Peyer's patch (tissue), 4 donors: ENCODE results near the gene FHOD3.

Experiments
- POLR2A ChIP-seq, 2 donors: fragments of 450-650 bp; IDR thresholded peaks; one replicate each; pipeline ENCODE4 v1.5.1; 2017; ENCODE audit warnings: antibody characterized with exemption in 2 of 2, mild to moderate bottlenecking in 2 of 2, moderate library complexity in 2 of 2
- TF ChIP-seq, protein P1 (sequence below), 6 experiments: fragments of 450-650 bp in 4 of 6; fragments of 200-600 bp in 2 of 6; sonication (generic) in 1 of 6; IDR thresholded peaks; one replicate each; pipeline ENCODE4 v1.5.1; 2017 to 2019; ENCODE audit warnings: antibody characterized with exemption in 6 of 6, mild to moderate bottlenecking in 3 of 6, moderate library complexity in 1 of 6

DNA sequence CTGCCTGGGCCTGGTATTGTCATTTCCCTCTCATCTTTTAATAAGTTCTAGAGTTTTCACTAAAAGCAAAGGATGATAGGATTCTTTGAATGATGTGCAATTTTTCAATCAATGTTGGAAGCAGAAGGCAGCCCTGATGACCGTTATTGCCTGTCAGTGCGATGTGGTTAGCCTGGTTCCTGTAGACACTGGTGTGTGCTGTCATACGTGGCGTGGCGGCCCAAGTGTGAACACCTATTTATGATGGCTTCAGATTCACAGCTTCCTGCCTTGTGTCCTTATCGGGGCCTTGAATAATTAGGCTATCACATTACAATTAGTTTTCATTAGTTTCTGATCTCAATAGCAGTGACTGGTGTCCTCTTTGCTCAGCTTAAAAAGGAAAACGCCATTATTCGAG, 312.7 kb downstream of the FHOD3 start:
- TF ChIP-seq, protein P1, sequence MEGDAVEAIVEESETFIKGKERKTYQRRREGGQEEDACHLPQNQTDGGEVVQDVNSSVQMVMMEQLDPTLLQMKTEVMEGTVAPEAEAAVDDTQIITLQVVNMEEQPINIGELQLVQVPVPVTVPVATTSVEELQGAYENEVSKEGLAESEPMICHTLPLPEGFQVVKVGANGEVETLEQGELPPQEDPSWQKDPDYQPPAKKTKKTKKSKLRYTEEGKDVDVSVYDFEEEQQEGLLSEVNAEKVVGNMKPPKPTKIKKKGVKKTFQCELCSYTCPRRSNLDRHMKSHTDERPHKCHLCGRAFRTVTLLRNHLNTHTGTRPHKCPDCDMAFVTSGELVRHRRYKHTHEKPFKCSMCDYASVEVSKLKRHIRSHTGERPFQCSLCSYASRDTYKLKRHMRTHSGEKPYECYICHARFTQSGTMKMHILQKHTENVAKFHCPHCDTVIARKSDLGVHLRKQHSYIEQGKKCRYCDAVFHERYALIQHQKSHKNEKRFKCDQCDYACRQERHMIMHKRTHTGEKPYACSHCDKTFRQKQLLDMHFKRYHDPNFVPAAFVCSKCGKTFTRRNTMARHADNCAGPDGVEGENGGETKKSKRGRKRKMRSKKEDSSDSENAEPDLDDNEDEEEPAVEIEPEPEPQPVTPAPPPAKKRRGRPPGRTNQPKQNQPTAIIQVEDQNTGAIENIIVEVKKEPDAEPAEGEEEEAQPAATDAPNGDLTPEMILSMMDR (IDR thresholded peaks at IDR 0.05): no peak
- TF ChIP-seq POLR2A (IDR thresholded peaks at IDR 0.05): no peak
